K562 (cell line): ENCODE results near the gene KCNK4. TPM values are rescaled to one million over a fixed set of nuclear protein-coding genes. Genes with fewer than 3 reads are reported as not detected.

Experiments
- ARID1B ChIP-seq: fragments of 450-650 bp; IDR thresholded peaks from 2 replicates; pipeline ENCODE4 v1.6.1; 2016; ENCODE audit warnings: antibody characterized with exemption, mild to moderate bottlenecking, inconsistent platforms
- ATF7 ChIP-seq: fragments of 450-650 bp; IDR thresholded peaks from 2 replicates; pipeline ENCODE4 v1.7.1; 2014; ENCODE audit warnings: mild to moderate bottlenecking, moderate library complexity
- DMBX1 ChIP-seq: fragments of 250-450 bp; sonication (Bioruptor Pico); IDR thresholded peaks from 2 replicates; pipeline ENCODE4 v1.8.0; 2022; ENCODE audit warnings: inconsistent platforms, mild to moderate bottlenecking, moderate library complexity, borderline replicate concordance
- ILK ChIP-seq: fragments of 450-650 bp; IDR thresholded peaks from 2 replicates; pipeline ENCODE4 v1.6.1; 2016; ENCODE audit warnings: missing genetic modification characterization, low read depth, mild to moderate bottlenecking, missing compliant biosample characterization, moderate library complexity, borderline replicate concordance
- MAX ChIP-seq: sonication (generic); formaldehyde crosslinking; IDR thresholded peaks from 2 replicates; pipeline ENCODE4 v1.9.0; 2022; ENCODE audit warnings: mild to moderate bottlenecking, missing genetic modification reagents
- MLLT1 ChIP-seq, 2 experiments: fragments of 450-650 bp; IDR thresholded peaks; 2 replicates each; pipeline ENCODE4 v1.6.1; 2016
- PKNOX1 ChIP-seq: fragments of 450-650 bp; IDR thresholded peaks from 2 replicates; pipeline ENCODE4 v1.6.1; 2016
- SP1 ChIP-seq: sonication (generic); formaldehyde crosslinking; IDR thresholded peaks from 2 replicates; pipeline ENCODE4 v1.8.1; 2022; ENCODE audit warnings: mild to moderate bottlenecking, missing genetic modification reagents
- SRF ChIP-seq, 2 experiments: fragments of 250-450, 450-650 bp in 1 of 2; sonication (Bioruptor Pico) in 1 of 2; sonication (generic) in 1 of 2; formaldehyde crosslinking; IDR thresholded peaks; 2 replicates each; pipeline versions ENCODE4 v1.5.0 to v1.5.1; 2020 to 2022; ENCODE audit warnings: mild to moderate bottlenecking in 1 of 2, missing genetic modification reagents in 1 of 2
- TOE1 ChIP-seq, 2 experiments: fragments of 450-650 bp in 1 of 2; sonication (generic) in 1 of 2; formaldehyde crosslinking in 1 of 2; IDR thresholded peaks; 2 replicates each; pipeline versions ENCODE4 v1.7.1 to v1.8.0; 2016 to 2022; ENCODE audit warnings: borderline replicate concordance in 2 of 2, mild to moderate bottlenecking in 2 of 2, antibody characterized with exemption in 1 of 2, inconsistent platforms in 1 of 2, low read depth in 1 of 2, missing genetic modification reagents in 1 of 2, moderate library complexity in 1 of 2
- ZBTB7A ChIP-seq: IDR thresholded peaks from 2 replicates; pipeline ENCODE4 v1.6.1; 2011; ENCODE audit warnings: low read depth, mild to moderate bottlenecking, low read length, moderate library complexity, borderline replicate concordance; ENCODE audit not compliant: control insufficient read depth
- polyA plus RNA-seq, 8 experiments: library from polyadenylated mRNA; depleted of rRNA in 4 of 8; stranded (reverse) in 5 of 8; unstranded in 3 of 8; fragments of >200 nt; fragmentation: Nextera tagmentation in 2 of 8; fragmentation: Illumina TruSeq in 1 of 8; extraction: Ambion mirVana in 2 of 8; extraction: Trizol in 1 of 8; gene quantifications; 2 replicates each; pipeline versions ENCODE4 v1.2.1 to v1.2.3, GENCODE V29; 2011 to 2014; ENCODE audit warnings: inconsistent platforms in 1 of 8, missing spikeins in 1 of 8
- total RNA-seq, 7 experiments: library from RNA; depleted of rRNA in 6 of 7; stranded (reverse); fragments of >200 nt in 6 of 7; fragmentation: Illumina TruSeq in 2 of 7; extraction: Trizol in 2 of 7; gene quantifications; 2 replicates each; pipeline versions ENCODE4 v1.2.1 to v1.2.3, GENCODE V29; 2011 to 2021; ENCODE audit warnings: low replicate concordance in 1 of 7
- TF ChIP-seq, protein P1 (sequence below): sonication (generic); formaldehyde crosslinking; IDR thresholded peaks from 2 replicates; pipeline ENCODE4 v1.8.1; 2023; ENCODE audit warnings: mild to moderate bottlenecking, missing genetic modification reagents
- TF ChIP-seq, protein P2 (sequence below): sonication (generic); formaldehyde crosslinking; IDR thresholded peaks from 2 replicates; pipeline ENCODE4 v1.8.1; 2023; ENCODE audit warnings: mild to moderate bottlenecking, missing genetic modification reagents
- TF ChIP-seq, protein P3 (sequence below): IDR thresholded peaks from 2 replicates; pipeline ENCODE4 v1.6.1; 2016; ENCODE audit warnings: missing genetic modification characterization, missing compliant biosample characterization
- TF ChIP-seq, protein P4 (sequence below), 3 experiments: IDR thresholded peaks in 2 of 3; conservative IDR thresholded peaks in 1 of 3; 2 replicates each; pipeline ENCODE4 v1.5.1; 2011 to 2012; ENCODE audit warnings: low read length in 3 of 3, mild to moderate bottlenecking in 3 of 3, control low read depth in 2 of 3, improper control_type of control experiment in 1 of 3, inconsistent platforms in 1 of 3, low read depth in 1 of 3, mixed read lengths in 1 of 3, moderate library complexity in 1 of 3; ENCODE audit not compliant: insufficient read depth in 2 of 3

Gene KCNK4
- total and polyA plus RNA-seq, 9 of the 15 experiments (the other 6 are each of a cell fraction or from before 2014, with no cell fraction given): not detected

DNA sequence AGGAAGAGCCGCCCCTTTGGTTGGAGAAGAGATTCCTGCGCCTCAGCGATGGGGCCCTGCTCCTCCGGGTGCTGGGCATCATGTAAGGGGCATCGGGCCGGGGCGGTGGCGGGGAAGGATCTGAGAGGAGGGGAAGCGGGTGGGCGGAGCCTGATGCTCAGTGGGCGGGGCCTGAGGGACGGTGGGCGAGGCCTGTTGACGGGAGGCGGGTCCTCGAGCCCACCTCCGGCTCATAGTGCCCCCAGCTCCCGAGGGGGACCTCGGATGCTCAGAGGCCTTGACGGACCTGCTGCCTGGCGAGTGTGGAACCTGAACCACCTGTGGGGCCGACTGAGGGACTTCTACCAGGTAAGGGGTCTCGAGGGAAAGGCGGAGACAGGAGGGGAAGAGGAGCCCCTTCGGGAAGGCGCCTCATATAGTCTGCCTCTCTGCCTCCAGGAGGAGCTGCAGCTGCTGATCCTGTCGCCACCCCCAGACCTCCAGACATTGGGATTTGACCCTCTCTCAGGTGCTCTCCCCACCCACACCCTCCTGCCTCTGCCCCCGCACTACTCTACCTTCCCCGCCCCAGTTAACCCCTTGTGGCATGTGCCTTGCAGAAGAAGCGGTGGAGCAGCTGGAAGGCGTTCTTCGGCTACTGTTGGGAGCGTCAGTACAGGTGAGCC, 49.7 kb downstream of the KCNK4 start (continued):
- TF ChIP-seq MAX (CRISPR knock-in tag) (no peak), TOE1 (IDR thresholded peaks at IDR 0.05; ENCODE audit: borderline replicate concordance) (0 out of 2 replicates have a peak, but pooled peaks have one; percentile 22), TOE1 (CRISPR knock-in tag; IDR thresholded peaks at IDR 0.05; ENCODE audit: borderline replicate concordance, low read depth) (no peak), ILK (tag) (no peak), MLLT1 (IDR thresholded peaks at IDR 0.05) (0 out of 4 replicates have a peak, but pooled peaks of 1 of the 2 experiments have one; percentile 22), SP1 (CRISPR knock-in tag) (peak; percentile 36; the same call in 1 of the 2 replicates), SRF (CRISPR knock-in tag; IDR thresholded peaks at IDR 0.05) (no peak), PKNOX1 (0 out of 2 replicates have a peak, but pooled peaks have one; percentile 9), ATF7 (0 out of 2 replicates have a peak, but pooled peaks have one; percentile 11), DMBX1 (no peak), ARID1B (no peak), ZBTB7A (peak; percentile 49; the same call in 1 of the 2 replicates)
- TF ChIP-seq, protein P1, sequence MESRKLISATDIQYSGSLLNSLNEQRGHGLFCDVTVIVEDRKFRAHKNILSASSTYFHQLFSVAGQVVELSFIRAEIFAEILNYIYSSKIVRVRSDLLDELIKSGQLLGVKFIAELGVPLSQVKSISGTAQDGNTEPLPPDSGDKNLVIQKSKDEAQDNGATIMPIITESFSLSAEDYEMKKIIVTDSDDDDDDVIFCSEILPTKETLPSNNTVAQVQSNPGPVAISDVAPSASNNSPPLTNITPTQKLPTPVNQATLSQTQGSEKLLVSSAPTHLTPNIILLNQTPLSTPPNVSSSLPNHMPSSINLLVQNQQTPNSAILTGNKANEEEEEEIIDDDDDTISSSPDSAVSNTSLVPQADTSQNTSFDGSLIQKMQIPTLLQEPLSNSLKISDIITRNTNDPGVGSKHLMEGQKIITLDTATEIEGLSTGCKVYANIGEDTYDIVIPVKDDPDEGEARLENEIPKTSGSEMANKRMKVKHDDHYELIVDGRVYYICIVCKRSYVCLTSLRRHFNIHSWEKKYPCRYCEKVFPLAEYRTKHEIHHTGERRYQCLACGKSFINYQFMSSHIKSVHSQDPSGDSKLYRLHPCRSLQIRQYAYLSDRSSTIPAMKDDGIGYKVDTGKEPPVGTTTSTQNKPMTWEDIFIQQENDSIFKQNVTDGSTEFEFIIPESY (CRISPR knock-in tag): peak; percentile 50; the same call in 1 of the 2 replicates
- TF ChIP-seq, protein P2, sequence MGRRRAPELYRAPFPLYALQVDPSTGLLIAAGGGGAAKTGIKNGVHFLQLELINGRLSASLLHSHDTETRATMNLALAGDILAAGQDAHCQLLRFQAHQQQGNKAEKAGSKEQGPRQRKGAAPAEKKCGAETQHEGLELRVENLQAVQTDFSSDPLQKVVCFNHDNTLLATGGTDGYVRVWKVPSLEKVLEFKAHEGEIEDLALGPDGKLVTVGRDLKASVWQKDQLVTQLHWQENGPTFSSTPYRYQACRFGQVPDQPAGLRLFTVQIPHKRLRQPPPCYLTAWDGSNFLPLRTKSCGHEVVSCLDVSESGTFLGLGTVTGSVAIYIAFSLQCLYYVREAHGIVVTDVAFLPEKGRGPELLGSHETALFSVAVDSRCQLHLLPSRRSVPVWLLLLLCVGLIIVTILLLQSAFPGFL: no peak
- TF ChIP-seq, protein P3, sequence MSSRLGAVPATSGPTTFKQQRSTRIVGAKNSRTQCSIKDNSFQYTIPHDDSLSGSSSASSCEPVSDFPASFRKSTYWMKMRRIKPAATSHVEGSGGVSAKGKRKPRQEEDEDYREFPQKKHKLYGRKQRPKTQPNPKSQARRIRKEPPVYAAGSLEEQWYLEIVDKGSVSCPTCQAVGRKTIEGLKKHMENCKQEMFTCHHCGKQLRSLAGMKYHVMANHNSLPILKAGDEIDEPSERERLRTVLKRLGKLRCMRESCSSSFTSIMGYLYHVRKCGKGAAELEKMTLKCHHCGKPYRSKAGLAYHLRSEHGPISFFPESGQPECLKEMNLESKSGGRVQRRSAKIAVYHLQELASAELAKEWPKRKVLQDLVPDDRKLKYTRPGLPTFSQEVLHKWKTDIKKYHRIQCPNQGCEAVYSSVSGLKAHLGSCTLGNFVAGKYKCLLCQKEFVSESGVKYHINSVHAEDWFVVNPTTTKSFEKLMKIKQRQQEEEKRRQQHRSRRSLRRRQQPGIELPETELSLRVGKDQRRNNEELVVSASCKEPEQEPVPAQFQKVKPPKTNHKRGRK (tag): no peak
- TF ChIP-seq, protein P4, sequence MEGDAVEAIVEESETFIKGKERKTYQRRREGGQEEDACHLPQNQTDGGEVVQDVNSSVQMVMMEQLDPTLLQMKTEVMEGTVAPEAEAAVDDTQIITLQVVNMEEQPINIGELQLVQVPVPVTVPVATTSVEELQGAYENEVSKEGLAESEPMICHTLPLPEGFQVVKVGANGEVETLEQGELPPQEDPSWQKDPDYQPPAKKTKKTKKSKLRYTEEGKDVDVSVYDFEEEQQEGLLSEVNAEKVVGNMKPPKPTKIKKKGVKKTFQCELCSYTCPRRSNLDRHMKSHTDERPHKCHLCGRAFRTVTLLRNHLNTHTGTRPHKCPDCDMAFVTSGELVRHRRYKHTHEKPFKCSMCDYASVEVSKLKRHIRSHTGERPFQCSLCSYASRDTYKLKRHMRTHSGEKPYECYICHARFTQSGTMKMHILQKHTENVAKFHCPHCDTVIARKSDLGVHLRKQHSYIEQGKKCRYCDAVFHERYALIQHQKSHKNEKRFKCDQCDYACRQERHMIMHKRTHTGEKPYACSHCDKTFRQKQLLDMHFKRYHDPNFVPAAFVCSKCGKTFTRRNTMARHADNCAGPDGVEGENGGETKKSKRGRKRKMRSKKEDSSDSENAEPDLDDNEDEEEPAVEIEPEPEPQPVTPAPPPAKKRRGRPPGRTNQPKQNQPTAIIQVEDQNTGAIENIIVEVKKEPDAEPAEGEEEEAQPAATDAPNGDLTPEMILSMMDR (IDR thresholded peaks at IDR 0.05 in 2 of 3, conservative IDR thresholded peaks at IDR 0.05 in 1 of 3; ENCODE audit: insufficient read depth in 2 of 3, low read depth in 1 of 3, low read length in 3 of 3): peak in 2 of 3 experiments; percentile 42 to 49; a peak in 3 of 6 replicates
